Astrocyte of the hippocampus (primary cell): ENCODE data around the gene HOXA3.

ENCODE experiments used
- DNase-seq: peaks from one replicate; pipeline ENCODE4 v3.0.0; 2011; ENCODE audit warnings: low read depth, low spot score

Gene HOXA3

GRCh38 chr7:27115221-27116026, 37.0 kb downstream of the HOXA3 start:
- DNase-seq, result no peak

- no peak for DNase-seq
These were observed 37.5 kb downstream of the HOXA3 start for GRCh38 chr7:27114881-27115220.

- no peak for DNase-seq
These were observed 38.2 kb downstream of the HOXA3 start for GRCh38 chr7:27113991-27114769.

- DNase-seq, result no peak
These were observed 39.1 kb downstream of the HOXA3 start for GRCh38 chr7:27112955-27113949.

- no peak for DNase-seq
These were observed 40.0 kb downstream of the HOXA3 start for GRCh38 chr7:27112361-27112760.

GRCh38 chr7:27111751-27112277, 40.6 kb downstream of the HOXA3 start:
- DNase-seq, result no peak

- no peak for DNase-seq
These were observed 41.2 kb downstream of the HOXA3 start for GRCh38 chr7:27111042-27111750.

- peak; percentile 57 for DNase-seq
These were observed 42.0 kb downstream of the HOXA3 start for GRCh38 chr7:27110186-27111031.

GRCh38 chr7:27109466-27110185, 42.8 kb downstream of the HOXA3 start:
- no peak for DNase-seq

- DNase-seq, result peak; percentile 21
These were observed 43.8 kb downstream of the HOXA3 start for GRCh38 chr7:27108390-27109127.

- peak; percentile 14 for DNase-seq
These were observed 44.7 kb downstream of the HOXA3 start for GRCh38 chr7:27107391-27108381.

- no peak for DNase-seq
These were observed 45.5 kb downstream of the HOXA3 start for GRCh38 chr7:27106901-27107240.

- peak; percentile 51 for DNase-seq
These were observed 46.0 kb downstream of the HOXA3 start for GRCh38 chr7:27106181-27106900.

- DNase-seq, result peak; percentile 4
These were observed 46.9 kb downstream of the HOXA3 start for GRCh38 chr7:27105301-27106031.

- peak; percentile 13 for DNase-seq
These were observed 47.9 kb downstream of the HOXA3 start for GRCh38 chr7:27104341-27105058.
